NOMO-1 treated with DMSO at 0.1 percent for 48 hours (cell line): ENCODE data around the gene SMARCA4.
A peak's percentile ranks its signal among the peaks of the same experiment; 100 is the strongest.
"Not testable (repeated sequence)": the region's sequence is repeated elsewhere in the genome, so short reads cannot be mapped to it uniquely, and the experiment has no call there.

Source experiments
- DNase-seq: peaks from one replicate; lab custom pipeline; 2025; ENCODE audit not compliant: unreplicated experiment; lab: John Stamatoyannopoulos, UW

Gene SMARCA4

GRCh38 chr19:10976131-10976892 lies 15.5 kb downstream of the SMARCA4 start:
- no peak for DNase-seq

GRCh38 chr19:10977742-10978092 lies 16.9 kb downstream of the SMARCA4 start:
- no peak for DNase-seq

GRCh38 chr19:10979951-10980381 lies 19.1 kb downstream of the SMARCA4 start:
- DNase-seq: peak; percentile 91

GRCh38 chr19:10981252-10981895 lies 20.5 kb downstream of the SMARCA4 start:
- no peak for DNase-seq

GRCh38 chr19:10983026-10983425 lies 22.2 kb downstream of the SMARCA4 start:
- no peak for DNase-seq

- no peak for DNase-seq
Observed at GRCh38 chr19:10984166-10984735, 23.4 kb downstream of the SMARCA4 start.

- DNase-seq: no peak
Observed at GRCh38 chr19:10985502-10985901, 24.7 kb downstream of the SMARCA4 start.

- DNase-seq: no peak
Observed at GRCh38 chr19:10986301-10987127, 25.7 kb downstream of the SMARCA4 start.

- no peak for DNase-seq
Observed at GRCh38 chr19:10987571-10988297, 26.9 kb downstream of the SMARCA4 start.

- DNase-seq: no peak
Observed at GRCh38 chr19:10988380-10988779, 27.6 kb downstream of the SMARCA4 start.

GRCh38 chr19:10988921-10989320 lies 28.1 kb downstream of the SMARCA4 start:
- DNase-seq: no peak

GRCh38 chr19:10991076-10991475 lies 30.2 kb downstream of the SMARCA4 start:
- no peak for DNase-seq

- DNase-seq: no peak
Observed at GRCh38 chr19:10991521-10992081, 30.8 kb downstream of the SMARCA4 start.

- DNase-seq: not testable (repeated sequence)
Observed at GRCh38 chr19:10992174-10992573, 31.3 kb downstream of the SMARCA4 start.

GRCh38 chr19:10995926-10996600 lies 35.2 kb downstream of the SMARCA4 start:
- no peak for DNase-seq

GRCh38 chr19:10998045-10998533 lies 37.3 kb downstream of the SMARCA4 start:
- no peak for DNase-seq

GRCh38 chr19:10998666-10999065 lies 37.8 kb downstream of the SMARCA4 start:
- no peak for DNase-seq

- DNase-seq: no peak
Observed at GRCh38 chr19:11005521-11005920, 44.7 kb downstream of the SMARCA4 start.

- DNase-seq: no peak
Observed at GRCh38 chr19:11007385-11007784, 46.6 kb downstream of the SMARCA4 start.
